Measurements from ENCODE around the gene FGF14.
"Not testable (repeated sequence)": the region's sequence is repeated elsewhere in the genome, so short reads cannot be mapped to it uniquely, and the experiment has no call there.

Gene FGF14

DNA sequence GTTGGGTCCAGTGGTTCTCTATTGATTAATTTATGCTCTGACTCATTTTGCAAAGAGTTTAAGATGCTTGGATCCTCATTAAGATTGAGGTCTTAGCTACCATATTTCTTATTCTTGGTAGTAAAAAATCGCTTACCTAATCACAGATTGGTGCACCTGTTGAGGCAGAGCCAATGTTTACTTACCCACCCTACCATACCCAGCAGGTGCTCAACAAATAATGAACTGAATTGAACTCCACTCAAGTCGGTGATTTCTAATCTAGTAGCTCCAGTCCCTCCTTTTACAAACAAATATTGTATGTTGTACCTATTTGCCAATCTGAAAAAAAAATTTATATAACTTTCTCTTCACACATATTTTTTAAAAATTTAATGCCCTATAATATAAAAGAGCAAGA is 361.0 kb downstream of the FGF14 start:
- DNase-seq (ENCODE audit: low spot score) = no peak

DNA sequence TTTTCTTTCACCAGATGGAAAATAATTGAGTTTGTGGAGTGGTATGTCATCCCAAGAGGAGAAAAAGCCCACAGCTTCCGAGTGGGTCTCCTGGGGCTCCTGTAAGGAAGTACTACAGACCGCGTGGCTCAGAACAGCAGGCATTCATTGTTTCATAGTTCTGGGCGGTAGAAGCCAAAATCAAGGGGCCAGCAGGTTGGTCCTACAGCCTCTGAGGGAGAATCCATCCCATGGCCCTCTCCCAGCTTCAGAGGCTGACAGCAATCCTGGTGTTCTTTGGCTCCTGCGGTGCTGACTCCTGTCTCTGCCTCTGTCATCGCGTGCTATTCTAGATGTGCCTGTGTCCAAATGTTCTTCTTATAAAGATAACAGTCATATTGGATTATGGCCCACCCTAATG is 362.6 kb downstream of the FGF14 start:
- no peak for DNase-seq (ENCODE audit: low spot score)

- DNase-seq (ENCODE audit: low spot score) = no peak
Measured at GRCh38 chr13:102038787-102039186, 363.1 kb downstream of the FGF14 start.

DNA sequence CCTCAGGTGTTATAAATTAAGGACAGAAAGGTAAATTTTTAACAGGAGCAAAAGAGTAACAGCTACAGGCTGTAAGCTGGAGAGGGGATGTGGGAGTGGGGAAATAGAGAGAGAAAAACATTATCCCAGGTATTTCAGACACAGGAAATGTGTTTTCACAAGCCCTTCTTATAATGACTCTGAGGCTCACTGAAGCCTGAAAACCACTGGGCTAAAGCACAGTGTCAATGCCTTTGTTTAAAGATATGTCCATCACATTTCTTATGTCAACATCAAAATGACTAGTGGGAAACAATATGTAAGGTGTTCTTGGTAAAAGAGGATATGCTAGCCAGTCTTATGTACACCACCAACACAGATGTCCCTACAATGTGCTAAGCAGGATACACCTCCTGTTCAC is 365.9 kb downstream of the FGF14 start:
- no peak for DNase-seq (ENCODE audit: low spot score)

DNA sequence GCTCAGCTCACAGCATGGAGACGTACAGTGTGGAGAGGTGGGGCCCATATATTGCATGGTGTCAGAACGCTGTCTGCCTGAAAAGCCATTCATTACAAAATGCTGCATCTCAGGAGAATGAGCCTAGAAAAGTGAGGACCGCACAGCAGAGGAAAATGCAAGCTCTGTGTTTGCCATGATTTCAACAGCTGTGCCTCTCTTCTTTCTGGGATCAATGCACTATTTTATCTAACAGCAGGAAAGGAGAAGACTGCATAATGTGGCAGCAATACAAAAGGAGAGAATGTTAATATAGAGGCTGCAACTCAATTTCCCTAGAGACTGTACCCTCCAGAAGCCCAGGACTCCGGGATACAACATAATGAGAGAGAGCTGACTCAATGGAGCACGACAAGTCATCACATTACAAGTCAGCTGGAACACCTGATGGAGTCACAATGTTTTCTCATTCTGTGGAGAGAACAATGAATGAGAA is 368.0 kb downstream of the FGF14 start:
- no peak for DNase-seq (ENCODE audit: low spot score)

DNA sequence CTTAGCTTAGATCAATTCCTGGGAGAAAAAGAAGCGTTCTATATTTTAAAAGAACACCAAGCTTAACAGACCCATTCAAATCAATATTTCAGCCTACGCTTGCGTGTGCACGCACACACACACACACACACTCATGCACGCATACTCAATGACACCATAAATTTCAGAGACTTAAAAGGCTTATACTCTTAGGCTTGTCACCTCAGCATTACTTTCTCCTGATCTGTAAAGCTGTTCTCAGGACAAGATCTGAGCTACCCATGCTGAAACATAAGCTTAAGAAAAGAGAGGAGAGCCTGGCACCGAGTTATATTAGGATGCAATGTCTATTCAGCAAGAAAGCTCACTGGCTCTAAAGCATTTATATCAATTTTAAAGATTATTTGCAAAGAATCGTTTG is 368.5 kb downstream of the FGF14 start:
- DNase-seq (ENCODE audit: low spot score) = no peak

- DNase-seq (ENCODE audit: low spot score) = no peak
Measured at GRCh38 chr13:102028868-102029267, 373.0 kb downstream of the FGF14 start.

- no peak for DNase-seq (ENCODE audit: low spot score)
Measured at GRCh38 chr13:102028206-102028605, 373.6 kb downstream of the FGF14 start.

- no peak for DNase-seq (ENCODE audit: low spot score)
Measured at GRCh38 chr13:102021777-102022176, 380.1 kb downstream of the FGF14 start.

DNA sequence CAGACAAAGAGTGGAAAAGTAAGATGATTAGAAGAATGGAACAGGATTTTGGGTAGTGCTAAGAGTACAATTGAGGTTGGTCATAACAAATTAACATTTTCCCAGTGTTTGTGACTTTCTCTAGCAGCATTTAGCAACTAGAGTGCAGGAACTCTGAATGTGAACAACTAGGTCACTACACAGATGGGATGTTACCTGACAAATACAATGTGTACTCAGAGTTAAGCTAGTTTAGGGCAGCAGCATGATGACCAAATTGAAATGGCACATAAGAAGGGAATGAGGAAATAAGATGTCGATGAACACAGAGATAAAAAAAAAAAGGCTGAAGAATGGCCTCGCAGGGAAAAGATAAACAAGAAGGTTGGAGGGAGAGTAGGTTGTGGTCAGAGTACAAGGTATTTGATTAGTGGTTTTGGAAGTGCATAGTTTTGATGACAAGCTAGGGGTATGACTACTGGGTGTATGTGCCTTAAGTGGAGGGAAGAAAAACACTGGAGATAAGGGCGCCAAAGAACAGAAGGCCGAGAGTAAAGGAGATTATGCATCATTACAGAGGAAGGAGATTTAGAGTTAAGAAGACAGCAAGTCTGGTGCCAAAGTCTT is 381.1 kb downstream of the FGF14 start:
- DNase-seq (ENCODE audit: low spot score) = no peak

DNA sequence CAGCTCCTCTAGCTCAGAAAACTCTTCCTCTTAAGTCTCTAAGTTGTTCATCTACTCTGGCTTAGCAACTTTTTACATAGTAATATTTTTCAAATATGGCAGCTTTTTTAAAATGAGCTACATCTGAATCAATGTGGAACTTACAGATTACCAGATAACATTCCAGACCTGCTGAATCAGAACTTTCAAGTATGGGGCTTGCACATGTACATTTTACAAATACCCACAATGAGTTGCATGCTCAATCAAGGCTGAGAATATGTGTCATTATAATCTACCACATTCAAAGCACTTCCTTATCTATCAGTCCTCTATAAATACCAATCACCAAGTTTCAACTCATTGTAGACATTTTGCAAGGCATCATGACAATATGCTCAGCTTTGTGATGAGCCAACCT is 383.1 kb downstream of the FGF14 start:
- DNase-seq (ENCODE audit: low spot score) = no peak

DNA sequence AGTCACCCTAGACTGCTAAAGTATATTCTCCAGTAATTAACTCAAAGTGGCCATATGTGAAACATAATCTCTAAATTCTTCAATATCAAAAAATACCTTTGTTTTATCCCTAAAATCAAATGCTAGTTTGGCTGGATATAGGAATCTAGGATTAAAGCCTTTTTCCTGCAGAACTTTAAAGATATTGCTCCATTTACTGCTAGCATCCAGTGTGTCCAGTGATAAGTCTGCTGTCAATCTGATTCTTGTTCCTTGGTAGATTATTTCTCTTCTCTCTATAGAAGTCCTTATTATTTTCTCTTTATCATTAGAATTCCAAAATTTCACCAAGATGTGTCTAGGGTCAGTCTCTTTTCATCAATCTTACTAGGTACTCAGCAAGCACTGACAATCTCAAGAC is 384.6 kb downstream of the FGF14 start:
- DNase-seq (ENCODE audit: low spot score) = no peak

- DNase-seq (ENCODE audit: low spot score) = no peak
Measured at GRCh38 chr13:102012299-102013293, 389.3 kb downstream of the FGF14 start.

GRCh38 chr13:102011455-102011854 is 390.4 kb downstream of the FGF14 start:
- DNase-seq (ENCODE audit: low spot score) = not testable (repeated sequence)

GRCh38 chr13:102003848-102004570 is 397.8 kb downstream of the FGF14 start:
- DNase-seq (ENCODE audit: low spot score) = no peak

DNA sequence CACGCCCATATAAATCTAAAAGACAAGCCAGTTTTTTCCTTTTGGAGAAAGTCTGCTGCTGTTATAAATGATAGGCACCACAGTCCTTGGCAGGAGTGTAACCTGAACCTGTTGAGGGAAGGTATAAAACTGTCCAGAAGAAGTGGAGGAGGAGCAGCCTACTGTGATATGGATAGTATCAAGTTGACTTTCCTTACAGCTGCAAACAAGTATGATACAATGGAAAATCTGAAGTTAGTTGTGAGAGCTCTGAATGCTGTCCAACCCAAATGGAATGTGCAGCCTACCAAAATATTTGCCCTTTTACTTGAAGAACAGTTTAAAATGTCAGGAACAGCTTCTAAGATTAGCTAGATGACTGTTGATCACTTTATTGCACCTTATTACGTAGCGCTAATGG is 399.6 kb downstream of the FGF14 start:
- DNase-seq (ENCODE audit: low spot score) = no peak

DNA sequence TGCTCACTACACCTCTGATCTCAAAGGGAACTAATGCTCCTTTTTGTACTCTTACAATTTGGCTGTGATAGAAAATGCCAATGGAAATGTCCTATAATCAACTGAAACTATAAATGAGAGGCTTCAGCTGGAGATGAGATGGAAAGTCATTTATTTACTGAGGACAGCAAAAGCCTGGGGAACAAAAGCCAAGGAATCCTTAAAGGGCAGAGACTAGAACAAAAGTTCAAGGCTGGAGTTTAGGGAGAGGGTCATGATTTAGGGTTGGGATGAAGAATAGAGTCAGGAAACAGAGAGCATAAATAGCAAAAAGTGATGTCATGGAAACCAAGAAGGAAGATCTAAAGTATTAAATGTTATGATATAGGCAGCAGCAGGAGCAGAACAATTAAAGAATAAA is 401.1 kb downstream of the FGF14 start:
- no peak for DNase-seq (ENCODE audit: low spot score)

DNA sequence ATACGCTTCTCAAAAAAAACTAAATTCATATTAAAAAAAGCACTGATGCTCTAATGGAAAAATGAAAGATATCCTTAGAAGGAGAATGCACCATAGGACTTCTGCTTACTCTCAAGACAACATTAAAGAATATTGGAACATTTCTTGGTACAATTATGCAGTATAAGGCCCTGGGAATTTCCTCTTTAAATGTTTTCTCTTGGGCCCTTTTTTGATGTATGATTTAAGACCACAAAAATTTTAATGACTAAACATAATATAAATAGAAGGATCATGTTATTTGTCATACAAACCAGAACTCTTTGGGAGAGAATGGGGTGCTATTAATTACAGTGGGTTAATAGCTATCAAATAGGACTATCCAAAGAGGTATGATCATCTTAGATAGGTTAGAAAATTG is 403.7 kb downstream of the FGF14 start:
- DNase-seq (ENCODE audit: low spot score) = no peak

- no peak for DNase-seq (ENCODE audit: low spot score)
Measured at GRCh38 chr13:101996954-101997353, 404.9 kb downstream of the FGF14 start.

DNA sequence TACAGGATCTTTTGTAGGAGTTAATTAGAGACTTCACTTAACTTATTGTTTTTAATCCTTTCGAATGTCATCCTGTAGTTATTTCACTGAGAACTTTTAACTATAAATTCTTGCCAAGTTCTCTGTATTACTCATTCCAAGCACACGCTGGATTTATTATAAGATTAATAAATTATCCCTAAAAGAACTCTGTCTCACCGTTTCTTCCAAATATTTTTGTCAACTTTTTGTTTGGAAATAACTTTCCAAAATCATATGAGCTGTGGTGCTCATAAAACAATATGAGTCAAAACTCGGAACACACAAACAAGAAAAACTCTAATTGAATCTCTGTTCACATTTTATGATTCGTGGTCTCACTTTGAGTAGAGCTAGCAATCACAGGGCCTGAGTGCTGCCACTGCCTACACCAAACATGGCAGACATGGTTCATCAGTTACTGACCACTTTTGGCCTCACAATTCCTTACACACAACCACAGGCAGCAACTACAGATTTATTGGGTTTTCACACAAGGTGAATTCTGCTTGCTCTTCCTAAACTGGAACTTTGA is 412.0 kb downstream of the FGF14 start:
- no peak for DNase-seq (ENCODE audit: low spot score)

GRCh38 chr13:101988140-101988539 is 413.7 kb downstream of the FGF14 start:
- DNase-seq (ENCODE audit: low spot score) = no peak

DNA sequence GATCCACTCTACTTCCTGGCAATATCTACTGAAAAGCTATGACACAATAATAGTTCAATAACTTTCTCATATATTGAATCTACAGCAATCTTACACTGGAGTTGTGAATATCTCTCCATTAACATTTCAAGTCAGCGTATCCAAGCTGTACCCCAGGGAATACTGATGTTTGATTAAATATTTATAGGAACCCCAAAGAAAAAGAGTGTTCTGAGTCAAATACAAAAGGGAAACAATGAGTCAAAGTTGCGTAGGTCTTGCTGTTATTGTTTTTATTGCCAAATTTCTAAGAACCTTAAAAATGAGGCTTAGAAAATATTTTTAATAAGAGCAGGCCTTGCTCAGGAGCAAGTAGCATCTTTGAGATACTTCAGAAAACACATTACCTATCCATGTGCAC is 415.5 kb downstream of the FGF14 start:
- DNase-seq (ENCODE audit: low spot score) = no peak

Measured in CD4-positive, alpha-beta T cell treated with Interleukin-2 at 100 ng/mL for 4 hours (primary cell).